Left forelimb (tissue), 1 donor: Measurements from ENCODE around the gene SLC8B1.

Experiments
- DNase-seq: peaks from one replicate; pipeline ENCODE4 v3.0.0-alpha.2; 2018; ENCODE audit warnings: low spot score

The SLC8B1 gene

GRCh38 chr12:113268136-113268535 is 66.8 kb downstream of the SLC8B1 start:
- no peak for DNase-seq

GRCh38 chr12:113267621-113268020 is 67.3 kb downstream of the SLC8B1 start:
- no peak for DNase-seq

GRCh38 chr12:113266106-113266895 is 68.6 kb downstream of the SLC8B1 start:
- no peak for DNase-seq

GRCh38 chr12:113263431-113263963 is 71.4 kb downstream of the SLC8B1 start:
- no peak for DNase-seq

- DNase-seq, result no peak
Observed at GRCh38 chr12:113262710-113263109, 72.2 kb downstream of the SLC8B1 start.

GRCh38 chr12:113261847-113262470 is 73.0 kb downstream of the SLC8B1 start:
- DNase-seq, result no peak

GRCh38 chr12:113260636-113261300 is 74.1 kb downstream of the SLC8B1 start:
- DNase-seq, result no peak

GRCh38 chr12:113260127-113260526 is 74.8 kb downstream of the SLC8B1 start:
- DNase-seq, result no peak

- DNase-seq, result no peak
Observed at GRCh38 chr12:113257564-113257963, 77.3 kb downstream of the SLC8B1 start.

GRCh38 chr12:113254298-113254697 is 80.6 kb downstream of the SLC8B1 start:
- no peak for DNase-seq

- no peak for DNase-seq
Observed at GRCh38 chr12:113253532-113254285, 81.2 kb downstream of the SLC8B1 start.

GRCh38 chr12:113252494-113252893 is 82.4 kb downstream of the SLC8B1 start:
- no peak for DNase-seq

GRCh38 chr12:113251404-113252070 is 83.4 kb downstream of the SLC8B1 start:
- no peak for DNase-seq

- DNase-seq, result no peak
Observed at GRCh38 chr12:113250045-113250444, 84.9 kb downstream of the SLC8B1 start.

- DNase-seq, result no peak
Observed at GRCh38 chr12:113249546-113249945, 85.4 kb downstream of the SLC8B1 start.

- DNase-seq, result no peak
Observed at GRCh38 chr12:113248842-113249435, 86.0 kb downstream of the SLC8B1 start.
